ENCODE measurements around the gene AKAP8L. TPM values are rescaled to one million over a fixed set of nuclear protein-coding genes. Genes with fewer than 3 reads are reported as not detected.

Gene AKAP8L
- total and polyA plus RNA-seq, 2 of the 8 experiments (the other 6 are each of a cell fraction or from before 2014, with no cell fraction given), result 75.1 to 138 TPM

DNA sequence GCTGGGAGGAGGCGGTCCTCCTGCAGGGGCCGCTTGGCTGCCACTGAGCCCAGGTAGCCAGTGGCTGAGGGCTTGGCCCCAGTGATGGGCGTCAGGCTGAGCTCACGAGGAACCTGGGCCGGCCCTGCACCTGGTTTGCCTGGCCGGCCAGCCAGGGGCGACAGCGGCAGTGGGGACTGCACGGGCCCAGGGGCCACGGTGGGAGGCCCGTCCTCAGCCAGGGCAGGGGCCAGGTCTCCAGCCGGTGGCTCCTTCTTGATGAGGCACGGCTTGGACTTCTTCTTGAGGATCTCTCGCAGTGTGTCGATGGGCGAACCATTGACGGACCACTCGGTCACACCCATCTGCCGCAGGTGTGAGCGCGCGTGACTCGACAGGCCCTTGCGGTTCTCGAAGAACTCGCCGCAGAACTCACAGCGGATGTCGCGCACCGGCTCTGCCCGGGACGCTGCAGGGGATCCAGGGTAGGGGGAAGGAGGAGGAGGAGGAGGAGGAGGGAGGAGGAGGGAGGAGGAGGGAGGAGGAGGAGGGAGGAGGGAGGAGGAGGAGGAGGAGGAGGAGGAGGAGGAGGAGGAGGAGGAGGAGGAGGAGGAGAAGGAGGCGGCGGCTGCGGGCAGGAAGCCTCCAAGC lies 6.6 kb upstream of the AKAP8L start (continued):
- no peak for TF ChIP-seq SRF (IDR thresholded peaks at IDR 0.05; ENCODE audit: low read depth, low read length)

All from H1 (cell line).